ENCODE data around the gene UNC5A.

UNC5A gene

GRCh38 chr5:176882567-176882903 lies 72.2 kb downstream of the UNC5A start:
- H3K36me3 ChIP-seq (replicated peaks), result no peaks in the 10 kb centered on the region

DNA sequence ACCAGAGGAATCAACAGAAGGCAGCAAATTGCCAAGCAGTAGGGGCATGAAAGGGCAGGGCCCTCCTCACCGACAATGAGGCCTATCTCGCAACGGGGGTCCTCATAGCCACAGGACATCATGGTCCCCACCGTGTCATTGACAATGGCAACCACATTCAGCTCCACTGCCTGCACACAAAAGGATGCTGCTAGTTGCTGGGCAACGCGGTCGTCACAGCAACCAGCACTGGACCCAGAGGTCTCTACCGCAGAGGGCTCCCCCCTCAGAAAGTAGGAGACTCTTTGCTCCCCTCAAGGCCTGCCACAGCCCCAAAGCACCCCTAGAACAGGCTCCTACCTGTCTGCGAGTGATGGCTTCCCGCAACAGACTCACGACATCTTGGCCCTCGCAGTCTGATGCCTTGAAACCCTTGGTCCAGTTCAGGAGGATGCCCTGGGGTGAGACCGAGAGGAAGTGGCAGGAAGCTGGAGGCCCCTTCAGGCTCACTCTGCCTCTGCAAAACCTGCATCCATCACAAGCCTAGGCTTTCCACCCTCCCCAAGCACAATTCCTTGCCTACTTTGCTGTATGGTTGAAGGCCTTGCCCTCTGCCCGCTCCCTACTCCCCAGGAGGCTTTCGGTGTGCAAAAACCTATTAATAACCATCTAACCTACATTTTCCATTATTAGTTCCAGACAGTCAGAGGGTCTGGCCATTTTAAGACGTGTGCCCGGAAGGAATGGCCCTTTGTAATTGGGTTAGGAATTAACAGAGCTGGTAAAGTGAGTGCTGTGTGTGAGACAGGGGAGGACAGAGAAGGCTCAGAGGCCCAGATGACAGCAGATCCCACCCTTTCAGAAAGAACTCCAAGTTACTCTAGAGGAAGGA lies 73.6 kb downstream of the UNC5A start:
- in situ Hi-C loops (cut with HindIII; ENCODE audit: low pct_ligation_motif_present, low sequenced_read_pairs), result no loop called here
- no peak for DNase-seq
- H3K27me3 ChIP-seq (replicated peaks), result no peaks in the 10 kb centered on the region
- H3K27ac ChIP-seq, result no peak overlapping the region
- no peaks in the 10 kb centered on the region for H3K36me3 ChIP-seq (replicated peaks)
- no peak for TF ChIP-seq CTCF (IDR thresholded peaks at IDR 0.05; ENCODE audit: low read depth, low read length, missing control alignments)
- H3K4me3 ChIP-seq (ENCODE audit: low read depth, low read length), result no peak overlapping the region

More at GRCh38 chr5:176882567-176882903, 72.2 kb downstream of the UNC5A start:
- no peak for DNase-seq
- in situ Hi-C loops (cut with HindIII; ENCODE audit: low pct_ligation_motif_present, low sequenced_read_pairs), result no loop called here
- no peak for TF ChIP-seq CTCF (IDR thresholded peaks at IDR 0.05; ENCODE audit: low read depth, low read length, missing control alignments)
- no peak overlapping the region for H3K4me3 ChIP-seq (ENCODE audit: low read depth, low read length)
- no peak overlapping the region for H3K27ac ChIP-seq
- peaks cover 7% of the 10 kb centered on the region for H3K27me3 ChIP-seq (replicated peaks)

DNA sequence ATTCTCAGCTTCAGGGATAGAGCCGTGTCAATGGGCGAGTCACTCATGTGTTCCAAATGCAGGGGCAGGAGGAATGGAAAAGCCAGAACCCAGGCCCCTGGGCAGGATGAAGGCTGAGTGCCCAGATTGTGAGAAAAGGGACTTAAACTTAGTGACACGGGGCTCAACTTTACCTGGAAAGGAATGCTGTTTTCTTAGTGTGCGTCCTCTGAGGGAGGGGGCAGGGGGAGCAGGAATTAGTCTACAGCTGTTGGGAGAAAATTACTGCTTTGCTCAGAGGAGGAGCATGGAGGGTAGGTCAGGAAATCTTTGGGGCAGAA lies 74.2 kb downstream of the UNC5A start:
- TF ChIP-seq CTCF (IDR thresholded peaks at IDR 0.05; ENCODE audit: low read depth, low read length, missing control alignments), result no peak
- DNase-seq, result no peak
- in situ Hi-C loops (cut with HindIII; ENCODE audit: low pct_ligation_motif_present, low sequenced_read_pairs), result no loop called here
- Histone ChIP-seq H3K27me3 (replicated peaks) (no peaks in the 10 kb centered on the region), H3K4me3 (ENCODE audit: low read depth, low read length) (no peak overlapping the region), H3K36me3 (replicated peaks) (no peaks in the 10 kb centered on the region), H3K27ac (no peak overlapping the region)

DNA sequence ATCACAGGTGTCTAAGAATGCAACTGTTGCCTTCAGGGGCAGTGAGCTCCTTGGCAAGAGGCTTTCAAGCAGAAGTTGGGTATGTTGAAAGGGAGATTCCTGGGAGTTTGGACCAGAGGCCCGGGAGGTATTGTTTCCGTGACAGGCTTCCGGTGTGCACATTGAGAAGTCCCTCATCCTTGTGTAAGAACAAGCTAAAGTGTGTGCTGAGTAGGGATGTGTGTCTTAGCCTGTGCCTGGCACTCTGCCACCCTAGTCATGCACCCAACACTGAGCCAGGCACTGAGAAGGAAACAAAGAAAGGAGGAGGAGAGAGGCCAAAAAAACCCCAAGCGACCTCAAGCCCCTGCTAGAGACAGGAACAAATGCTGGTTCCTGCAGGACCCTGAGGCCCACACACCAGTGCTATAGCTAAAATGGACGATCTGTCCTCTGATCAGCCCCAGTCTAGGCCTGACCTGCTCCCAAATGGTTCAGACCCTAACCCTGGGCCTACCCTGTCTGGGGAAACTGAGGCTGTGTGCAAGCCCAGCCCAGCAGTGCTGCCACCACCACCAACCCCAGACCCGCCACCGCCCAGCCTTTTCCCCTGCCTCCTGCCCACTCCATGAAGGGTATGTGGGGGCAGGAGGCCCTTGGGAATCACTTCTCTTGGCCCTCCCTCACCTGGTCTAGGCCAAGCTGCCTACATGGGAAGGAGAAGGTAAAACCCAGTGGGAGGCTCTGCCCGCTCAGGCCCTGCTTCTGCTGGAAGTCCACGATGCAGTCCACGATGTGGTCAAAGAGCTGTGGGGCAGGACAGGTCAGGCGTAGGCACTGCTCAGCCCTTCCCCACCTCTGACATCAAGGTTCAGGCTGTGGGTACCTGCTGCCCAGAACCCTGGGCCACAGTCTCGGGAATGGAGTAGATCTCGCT lies 76.2 kb downstream of the UNC5A start:
- no peak overlapping the region for H3K4me3 ChIP-seq (ENCODE audit: low read depth, low read length)
- in situ Hi-C loops (cut with HindIII; ENCODE audit: low pct_ligation_motif_present, low sequenced_read_pairs), result no loop called here
- no peak for TF ChIP-seq CTCF (IDR thresholded peaks at IDR 0.05; ENCODE audit: low read depth, low read length, missing control alignments)
- no peak for DNase-seq
- no peak overlapping the region for H3K27ac ChIP-seq
- H3K36me3 ChIP-seq (replicated peaks), result no peaks in the 10 kb centered on the region
- no peaks in the 10 kb centered on the region for H3K27me3 ChIP-seq (replicated peaks)

- H3K27me3 ChIP-seq (replicated peaks), result no peaks in the 10 kb centered on the region
- in situ Hi-C loops (cut with HindIII; ENCODE audit: low pct_ligation_motif_present, low sequenced_read_pairs), result no loop called here
- DNase-seq, result no peak
- H3K36me3 ChIP-seq (replicated peaks), result no peaks in the 10 kb centered on the region
- no peak overlapping the region for H3K27ac ChIP-seq
- TF ChIP-seq CTCF (IDR thresholded peaks at IDR 0.05; ENCODE audit: low read depth, low read length, missing control alignments), result no peak
- H3K4me3 ChIP-seq (ENCODE audit: low read depth, low read length), result no peak overlapping the region
Measured at GRCh38 chr5:176887252-176887849, 77.0 kb downstream of the UNC5A start.
